GM18873 (cell line): ENCODE measurements around the gene PVRIG.
A peak's percentile ranks its signal among the peaks of the same experiment; 100 is the strongest.
"Not testable (repeated sequence)": the region's sequence is repeated elsewhere in the genome, so short reads cannot be mapped to it uniquely, and the experiment has no call there.

Experiments
- ATAC-seq: cut with Tn5 transposase; IDR thresholded peaks from one replicate; pipeline ENCODE4 v1.9.1; 2021; ENCODE audit warnings: mild to moderate bottlenecking, moderate library complexity, moderate number of reproducible peaks; ENCODE audit not compliant: unreplicated experiment, low FRiP score

PVRIG gene

DNA sequence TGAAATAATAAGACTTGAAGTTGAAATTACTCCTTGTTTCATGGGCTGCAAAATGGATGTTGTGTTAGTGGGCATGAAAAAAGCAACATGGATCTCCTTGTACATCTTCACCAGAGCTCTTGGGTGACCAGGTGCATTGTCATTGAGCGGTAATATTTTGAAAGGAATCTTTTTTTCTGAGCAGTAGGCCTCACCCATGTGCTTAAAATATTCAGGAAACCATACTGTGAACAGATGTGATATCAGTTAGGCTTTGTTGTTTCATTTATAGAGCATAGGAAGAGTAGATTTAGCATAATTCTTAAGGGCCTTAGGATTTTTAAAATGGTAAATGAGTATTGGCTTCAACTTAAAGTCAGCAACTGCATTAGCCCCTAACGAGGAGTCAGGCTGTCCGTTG lies 26.8 kb upstream of the PVRIG start:
- ATAC-seq: no peak

- no peak for ATAC-seq
Observed at GRCh38 chr7:100195222-100195621, 24.5 kb upstream of the PVRIG start.

DNA sequence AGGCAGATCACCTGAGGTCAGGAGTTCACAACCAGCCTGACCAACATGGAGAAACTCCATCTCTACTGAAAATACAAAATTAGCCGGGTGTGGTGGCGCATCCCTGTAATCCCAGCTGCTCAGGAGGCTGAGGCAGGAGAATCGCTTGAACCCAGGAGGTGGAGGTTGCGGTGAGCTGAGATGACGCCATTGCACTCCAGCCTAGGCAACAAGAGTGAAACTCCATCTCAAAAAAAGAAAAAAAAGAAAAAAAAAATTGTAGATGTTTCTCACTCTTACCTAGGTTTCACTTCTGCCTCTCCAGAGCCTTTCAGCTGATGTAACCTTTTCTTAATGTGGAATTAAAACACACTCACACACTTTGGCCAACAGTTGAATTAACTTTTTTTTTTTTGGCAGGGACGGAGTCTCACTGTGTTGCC lies 23.8 kb upstream of the PVRIG start:
- ATAC-seq: not testable (repeated sequence)

DNA sequence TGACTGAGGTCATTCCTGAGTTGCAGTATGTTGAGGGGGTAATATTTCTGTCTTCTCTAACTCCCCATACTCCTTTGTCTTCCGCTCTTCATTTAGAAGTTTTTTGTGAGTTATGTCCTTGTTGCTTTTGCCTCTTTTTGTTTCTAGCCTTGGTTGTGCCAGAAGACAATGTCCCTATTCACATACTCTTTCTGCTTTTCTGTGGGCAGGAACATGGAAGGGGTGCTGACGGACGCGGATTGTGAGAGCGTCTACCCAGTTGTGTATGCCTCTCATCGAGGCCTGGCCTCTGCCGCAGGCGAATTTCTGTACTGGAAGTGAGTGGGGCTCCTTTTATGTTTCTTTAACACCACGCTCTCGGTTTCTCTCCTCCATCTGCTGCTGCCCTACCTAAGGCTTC lies 21.5 kb upstream of the PVRIG start:
- no peak for ATAC-seq

- ATAC-seq: no peak
Observed at GRCh38 chr7:100200693-100201092, 19.1 kb upstream of the PVRIG start.

GRCh38 chr7:100204454-100204853 lies 15.3 kb upstream of the PVRIG start:
- ATAC-seq: no peak

DNA sequence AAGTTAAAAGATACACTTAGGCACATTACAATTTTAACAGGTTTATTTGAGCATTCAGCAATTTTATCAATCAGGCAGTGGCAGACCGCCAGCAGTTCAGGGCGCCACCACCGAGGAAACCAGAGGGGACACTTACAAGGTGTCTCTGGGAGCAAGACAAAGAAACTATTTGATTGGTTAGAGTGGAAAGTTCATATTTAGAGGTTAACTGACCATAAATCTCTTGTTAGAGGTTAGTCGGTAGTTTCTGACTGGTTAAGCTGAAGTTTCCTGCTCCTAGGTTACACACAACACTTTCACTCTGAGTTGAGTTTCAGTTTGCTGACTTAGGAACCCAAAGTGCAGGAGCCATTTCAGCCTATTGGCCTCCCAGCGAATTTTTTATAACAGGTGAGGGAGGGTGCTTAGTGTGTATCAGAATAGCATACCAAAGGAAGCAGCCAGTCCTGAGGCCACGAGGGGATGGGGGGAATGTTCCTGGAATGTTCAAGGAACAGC lies 10.8 kb upstream of the PVRIG start:
- ATAC-seq: peak; percentile 67

DNA sequence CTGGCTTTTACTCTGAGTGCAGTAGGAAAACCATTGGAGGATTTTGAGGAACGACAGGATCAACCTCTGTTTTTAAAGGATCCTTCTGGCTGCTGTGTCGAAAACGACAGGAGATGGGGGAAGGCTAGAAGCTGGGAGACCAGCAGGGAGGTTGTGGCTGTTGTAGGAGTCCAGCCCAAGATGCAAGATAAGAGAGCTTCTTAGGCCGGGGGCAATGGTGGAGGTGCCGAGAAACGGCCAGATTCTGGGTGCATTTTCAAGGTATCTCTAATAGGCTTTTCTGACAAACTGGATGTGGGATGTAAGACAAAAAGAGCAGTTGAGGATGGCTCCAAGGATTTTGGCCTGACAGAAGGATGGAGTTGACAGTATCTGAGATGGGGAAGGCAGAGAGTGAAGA lies 10.3 kb upstream of the PVRIG start:
- no peak for ATAC-seq

DNA sequence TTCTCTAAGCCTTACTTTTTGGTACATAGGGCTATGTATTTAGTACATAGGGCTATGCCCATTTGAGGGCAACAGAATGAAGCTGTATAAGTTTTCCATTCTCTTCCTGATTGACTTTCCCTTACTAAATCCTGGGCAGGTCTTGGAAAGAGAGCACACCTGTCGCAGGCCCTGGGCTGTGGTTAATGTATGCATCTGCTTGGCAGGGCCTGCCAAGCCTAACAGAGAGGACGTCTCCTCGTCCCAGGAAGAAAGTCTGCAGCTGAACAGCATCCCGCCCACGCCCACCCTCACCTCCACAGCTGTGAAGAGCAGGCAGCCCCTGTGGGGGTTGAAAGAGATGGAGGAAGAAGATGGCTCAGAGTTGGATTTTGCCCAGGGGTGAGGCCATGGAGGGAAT lies 8.9 kb upstream of the PVRIG start:
- ATAC-seq: no peak

DNA sequence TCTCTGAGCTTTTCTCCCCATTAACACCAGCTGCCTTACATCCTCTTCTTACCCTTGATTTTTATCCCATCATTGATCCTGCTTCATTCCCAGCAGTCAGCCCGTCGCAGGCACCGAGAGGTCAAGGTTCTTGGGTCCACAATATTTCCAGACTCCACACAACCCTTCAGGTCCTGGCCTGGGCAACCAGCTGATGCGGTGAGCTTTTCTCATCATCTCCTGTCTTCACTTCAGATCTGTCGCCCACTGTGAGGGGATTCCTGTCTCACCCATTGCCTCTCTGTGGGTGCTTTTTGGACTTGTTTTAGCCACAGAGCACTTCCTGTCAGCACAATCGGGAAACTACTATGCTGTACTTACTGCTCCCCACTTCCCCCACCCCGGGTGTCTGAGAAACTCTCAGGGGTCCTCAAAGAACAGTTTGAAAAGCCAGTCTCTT lies 8.4 kb upstream of the PVRIG start:
- peak; percentile 41 for ATAC-seq

DNA sequence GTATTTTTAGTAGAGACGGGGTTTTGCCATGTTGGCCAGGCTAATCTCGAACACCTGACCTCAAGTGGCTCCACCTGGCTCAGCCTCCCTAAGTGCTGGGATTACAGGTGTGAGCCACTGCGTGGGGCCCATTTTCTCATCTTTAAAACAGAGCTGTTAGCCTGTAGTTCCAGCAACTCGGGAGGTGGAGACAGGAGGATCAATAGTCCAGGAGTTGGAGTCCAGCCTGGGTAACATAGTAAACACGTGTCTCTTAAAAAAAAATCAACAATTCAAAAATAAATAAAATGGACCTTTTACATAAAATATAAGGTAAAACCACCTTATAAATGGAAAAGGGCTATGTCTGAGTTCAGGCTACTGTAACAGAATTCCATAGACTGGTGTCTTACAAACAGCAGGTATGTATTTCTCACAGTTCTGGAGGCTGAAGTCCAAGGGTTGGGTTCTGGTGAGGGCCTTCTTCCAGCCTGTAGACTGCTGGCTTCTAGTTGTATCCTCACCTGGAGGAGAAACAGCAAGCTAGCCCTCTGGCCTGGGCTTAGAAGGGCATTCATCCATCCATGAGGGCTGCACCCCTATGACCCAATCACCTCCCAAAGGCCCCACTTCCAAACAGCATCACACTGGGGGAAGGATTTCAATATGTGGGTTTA lies 7.0 kb upstream of the PVRIG start:
- ATAC-seq: no peak

DNA sequence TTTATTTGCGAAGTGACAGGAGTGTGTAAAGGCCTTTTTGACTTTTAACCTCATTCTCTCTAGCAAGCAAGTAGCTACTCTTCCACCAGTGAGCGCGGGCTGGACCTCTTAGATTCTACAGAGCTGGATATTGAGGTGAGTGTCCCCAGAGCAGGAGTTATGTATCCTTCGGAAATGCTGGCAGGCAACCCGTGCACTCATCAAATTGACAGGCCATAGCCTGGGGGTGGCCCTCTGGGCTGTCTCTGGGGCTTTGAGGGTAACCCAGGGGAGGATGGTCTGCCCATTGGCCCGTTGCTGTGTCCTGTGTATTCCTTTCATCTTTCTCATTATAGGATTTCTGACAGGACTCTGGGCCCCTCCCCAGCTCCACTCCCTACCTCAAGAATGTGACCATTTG lies 6.1 kb upstream of the PVRIG start:
- no peak for ATAC-seq

GRCh38 chr7:100214356-100214755 lies 5.4 kb upstream of the PVRIG start:
- not testable (repeated sequence) for ATAC-seq

DNA sequence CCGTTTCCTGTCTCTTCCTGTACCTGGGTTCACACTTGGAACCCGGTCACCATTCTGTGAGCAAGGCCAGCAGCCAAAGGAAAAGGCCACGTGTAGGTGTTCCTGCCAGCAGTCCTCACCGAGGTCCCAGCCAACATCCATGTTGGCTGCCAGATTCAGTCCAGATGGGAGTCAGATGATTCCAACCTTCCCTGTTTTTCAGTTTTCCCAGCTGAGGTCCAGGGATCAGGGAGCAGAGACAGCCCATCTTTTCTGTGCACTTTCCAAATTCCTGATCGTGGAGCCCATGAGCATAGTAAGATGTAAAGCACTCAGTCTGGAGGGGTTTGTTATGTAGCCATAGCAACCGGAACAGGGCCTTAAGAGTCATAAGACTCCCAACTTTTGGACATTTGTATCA lies 3.9 kb upstream of the PVRIG start:
- no peak for ATAC-seq

- ATAC-seq: peak; percentile 15
Observed at GRCh38 chr7:100217934-100218333, 1.8 kb upstream of the PVRIG start.

DNA sequence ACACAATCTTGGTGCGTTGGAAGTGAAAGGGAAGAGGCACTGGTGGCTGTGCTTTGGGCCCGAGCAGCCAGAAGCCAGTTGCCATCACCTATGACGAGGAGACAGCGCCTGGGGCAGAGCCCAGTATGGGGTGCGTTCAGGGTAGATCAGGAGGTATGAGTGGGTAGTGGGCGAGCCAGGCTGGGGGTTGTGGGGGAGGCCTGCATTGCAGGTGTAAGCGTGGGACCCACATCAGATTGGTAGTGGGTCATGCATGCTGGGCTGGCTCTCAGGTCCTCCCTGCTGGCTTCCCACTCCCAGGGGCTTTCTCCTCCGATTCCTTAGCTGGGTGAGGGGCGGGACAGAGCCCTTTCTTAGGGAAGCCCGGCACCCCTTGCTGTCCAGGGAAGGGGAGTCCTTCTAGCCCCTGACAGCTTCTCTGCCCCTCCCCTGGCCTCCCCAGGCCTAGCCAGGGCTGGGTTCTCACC lies 445 bp upstream of the PVRIG start:
- ATAC-seq: no peak

GRCh38 chr7:100220586-100221230 lies 959 bp downstream of the PVRIG start:
- ATAC-seq: no peak

DNA sequence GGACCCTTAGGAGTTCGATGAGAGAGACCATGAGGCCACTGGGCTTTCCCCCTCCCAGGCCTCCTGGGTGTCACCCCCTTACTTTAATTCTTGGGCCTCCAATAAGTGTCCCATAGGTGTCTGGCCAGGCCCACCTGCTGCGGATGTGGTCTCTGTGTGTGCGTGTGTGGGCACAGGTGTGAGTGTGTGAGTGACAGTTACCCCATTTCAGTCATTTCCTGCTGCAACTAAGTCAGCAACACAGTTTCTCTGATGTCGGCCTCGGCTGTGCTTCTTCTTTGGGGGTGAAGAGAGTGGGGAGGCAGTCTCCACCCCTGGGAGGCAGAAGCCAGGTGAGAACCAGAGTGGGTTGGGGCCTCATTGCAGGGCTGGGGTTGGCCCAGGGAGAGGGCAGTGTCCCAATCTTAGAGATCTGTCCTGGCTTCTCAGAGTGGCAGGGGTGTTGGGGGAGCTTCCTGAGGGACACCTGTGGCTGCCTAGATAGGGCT lies 1.5 kb downstream of the PVRIG start:
- peak; percentile 44 for ATAC-seq

- no peak for ATAC-seq
Observed at GRCh38 chr7:100221767-100222444, 2.2 kb downstream of the PVRIG start.

GRCh38 chr7:100222445-100223132 lies 2.8 kb downstream of the PVRIG start:
- no peak for ATAC-seq
